H54 (cell line): Measurements from ENCODE around the gene RSPH1.
A peak's percentile ranks its signal among the peaks of the same experiment; 100 is the strongest.

Source experiments
- DNase-seq: peaks from one replicate; pipeline ENCODE4 v3.0.0; 2011; ENCODE audit warnings: low spot score, mixed read lengths; ENCODE audit not compliant: insufficient read length
- FAIRE-seq: peaks from 3 replicates; lab custom pipeline; 2011; peaks lifted over from hg19 to GRCh38; lab: Jason Lieb, UNC
- POLR2A ChIP-seq: IDR thresholded peaks from 2 replicates; pipeline ENCODE4 v1.6.1; 2011; ENCODE audit warnings: low read depth, mild to moderate bottlenecking, low read length

The RSPH1 gene

DNA sequence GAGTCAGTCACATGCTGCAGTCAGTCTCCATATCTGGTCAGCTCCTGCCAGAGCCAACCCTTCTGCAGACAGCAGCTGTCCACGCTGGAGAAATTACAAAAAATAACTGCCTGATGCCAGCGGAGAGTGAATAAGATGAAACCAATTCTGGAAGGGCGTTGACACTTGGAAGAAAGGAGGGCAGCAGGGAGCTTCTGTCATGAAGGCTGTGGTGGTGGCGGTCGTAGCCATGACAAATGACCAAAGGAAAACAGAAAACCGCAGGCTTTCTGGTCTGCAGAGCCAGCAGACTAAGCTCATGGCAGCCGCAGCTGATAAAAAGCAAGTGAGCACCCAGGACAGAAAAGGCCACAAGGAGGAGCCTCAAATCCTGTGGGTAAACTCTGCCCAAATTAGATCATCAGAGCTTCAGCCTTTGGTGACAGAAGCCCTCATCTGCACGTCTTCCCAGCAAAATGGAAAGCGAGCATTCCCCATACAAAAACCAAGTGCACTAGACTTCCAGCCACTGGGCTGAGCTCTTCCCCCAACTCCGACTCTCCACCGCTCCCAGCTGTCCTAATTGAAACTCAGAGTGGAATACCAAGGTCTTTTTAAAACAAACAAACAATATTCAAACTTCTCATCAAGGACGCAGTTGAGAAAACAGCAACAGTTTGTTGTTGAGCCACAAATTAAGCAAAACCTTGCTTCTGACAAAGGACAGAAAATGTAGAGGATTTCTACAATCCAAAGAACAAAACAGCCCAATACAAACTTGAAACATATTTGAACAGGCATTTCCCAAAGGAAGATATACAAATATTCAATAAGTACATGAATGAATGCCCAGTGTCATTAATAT is 28.7 kb downstream of the RSPH1 start:
- DNase-seq: peak; percentile 42
- FAIRE-seq: no peak
- no peak for TF ChIP-seq POLR2A

DNA sequence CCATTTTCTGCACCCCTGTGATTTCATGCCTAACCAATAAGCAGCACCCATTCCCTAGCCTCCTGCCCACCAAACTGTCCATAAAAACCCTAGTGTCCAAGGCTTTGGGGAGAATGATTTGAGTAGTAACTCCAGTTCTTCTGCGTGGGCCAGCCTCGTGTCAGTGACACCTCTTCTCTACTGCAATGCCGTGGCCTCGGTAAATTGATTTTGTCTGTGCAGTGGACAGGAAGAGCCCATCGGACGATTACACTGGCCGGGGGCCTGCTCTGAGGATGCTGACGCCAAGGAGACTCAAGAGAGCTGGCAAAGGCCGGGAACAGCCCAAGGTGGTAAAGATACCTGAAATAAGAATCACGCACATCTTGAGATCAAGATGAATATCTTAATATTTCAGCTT is 29.3 kb downstream of the RSPH1 start:
- no peak for DNase-seq
- FAIRE-seq: no peak
- TF ChIP-seq POLR2A: no peak

DNA sequence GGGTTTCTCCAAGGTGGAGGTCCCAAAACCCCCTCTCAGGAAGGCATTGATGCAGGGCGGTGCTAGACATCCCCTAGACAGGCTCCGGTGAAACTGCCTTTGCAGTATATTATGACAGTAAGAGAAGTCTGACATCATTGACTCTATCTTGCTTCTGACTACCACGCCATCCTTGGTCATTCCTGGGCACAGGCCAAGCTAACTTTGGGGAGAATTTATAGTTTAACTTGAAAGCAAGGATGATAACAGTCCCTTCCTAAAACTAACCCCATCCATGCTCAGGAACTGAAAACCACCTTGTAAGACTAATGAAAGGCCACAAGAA is 30.3 kb downstream of the RSPH1 start:
- FAIRE-seq (no peak), DNase-seq (no peak)
- TF ChIP-seq POLR2A: no peak

DNA sequence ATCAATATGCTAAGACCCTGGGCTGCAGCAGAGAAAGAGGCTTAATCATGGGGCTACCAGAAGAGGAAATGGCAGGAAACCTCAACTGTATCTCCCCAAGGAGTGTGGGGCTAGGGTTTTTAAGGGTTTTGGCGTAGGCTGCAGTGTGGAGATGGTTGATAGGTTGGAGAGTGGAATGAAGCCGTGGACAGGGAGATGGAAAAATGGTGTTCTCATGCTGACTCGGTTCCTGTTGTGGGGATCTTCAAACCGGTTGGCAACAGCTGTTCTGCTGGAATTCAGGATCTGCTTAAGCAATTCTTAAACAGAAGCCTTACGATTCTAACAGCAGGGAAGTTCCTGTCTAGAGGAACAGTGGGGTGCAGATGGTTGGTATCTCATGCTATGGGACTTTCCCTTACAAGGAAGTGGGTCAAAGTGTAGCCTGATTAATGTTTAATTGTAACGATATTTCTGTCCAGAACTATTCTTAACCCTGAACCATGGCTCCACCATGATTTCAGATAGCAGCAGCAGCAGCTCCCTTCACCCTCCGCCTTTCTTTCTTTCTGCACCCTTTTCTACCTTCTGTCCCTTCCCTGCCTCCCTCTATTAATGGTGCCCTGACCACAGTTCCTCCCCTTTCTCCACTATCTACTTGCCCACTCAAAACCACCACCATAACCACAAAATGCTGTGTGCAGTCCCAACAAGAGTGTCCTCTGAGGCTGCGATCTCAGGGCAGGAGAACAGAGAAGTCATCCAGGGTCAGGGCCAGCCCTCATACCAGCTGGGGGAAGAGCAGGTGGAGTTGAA is 30.8 kb downstream of the RSPH1 start:
- no peak for TF ChIP-seq POLR2A
- FAIRE-seq (no peak), DNase-seq (no peak)

DNA sequence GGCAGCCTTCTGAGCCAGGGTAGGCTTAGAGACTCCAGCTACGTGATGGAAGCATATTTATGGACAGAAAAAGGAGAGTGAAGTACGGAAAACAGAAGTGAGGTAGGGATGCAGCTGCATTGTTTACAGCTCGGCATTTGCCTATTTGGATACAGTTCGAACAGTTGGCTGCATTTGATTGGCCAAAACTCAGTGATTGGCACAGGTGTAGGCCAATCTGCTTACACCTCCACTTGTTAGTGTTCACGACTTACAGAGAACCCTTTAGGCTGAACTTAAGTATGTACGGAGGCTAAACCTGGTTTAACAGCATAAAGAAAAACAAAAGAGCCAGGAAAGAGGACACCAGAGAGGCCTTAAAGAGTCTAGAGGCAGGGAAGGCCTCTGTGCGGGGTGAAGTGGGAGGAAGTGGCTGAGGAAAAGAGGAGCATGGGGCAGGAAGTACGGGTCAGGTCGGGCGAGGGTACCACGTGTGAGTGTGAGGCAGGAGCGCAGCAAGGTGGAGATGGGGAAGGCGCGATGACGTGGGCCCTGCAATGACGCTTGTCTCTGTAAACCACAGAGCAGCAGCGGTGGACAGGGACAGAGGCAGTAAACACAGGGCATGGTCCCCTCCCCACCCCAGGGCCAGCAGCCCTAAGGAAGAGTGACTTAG is 32.0 kb downstream of the RSPH1 start:
- FAIRE-seq (no peak), DNase-seq (no peak)

DNA sequence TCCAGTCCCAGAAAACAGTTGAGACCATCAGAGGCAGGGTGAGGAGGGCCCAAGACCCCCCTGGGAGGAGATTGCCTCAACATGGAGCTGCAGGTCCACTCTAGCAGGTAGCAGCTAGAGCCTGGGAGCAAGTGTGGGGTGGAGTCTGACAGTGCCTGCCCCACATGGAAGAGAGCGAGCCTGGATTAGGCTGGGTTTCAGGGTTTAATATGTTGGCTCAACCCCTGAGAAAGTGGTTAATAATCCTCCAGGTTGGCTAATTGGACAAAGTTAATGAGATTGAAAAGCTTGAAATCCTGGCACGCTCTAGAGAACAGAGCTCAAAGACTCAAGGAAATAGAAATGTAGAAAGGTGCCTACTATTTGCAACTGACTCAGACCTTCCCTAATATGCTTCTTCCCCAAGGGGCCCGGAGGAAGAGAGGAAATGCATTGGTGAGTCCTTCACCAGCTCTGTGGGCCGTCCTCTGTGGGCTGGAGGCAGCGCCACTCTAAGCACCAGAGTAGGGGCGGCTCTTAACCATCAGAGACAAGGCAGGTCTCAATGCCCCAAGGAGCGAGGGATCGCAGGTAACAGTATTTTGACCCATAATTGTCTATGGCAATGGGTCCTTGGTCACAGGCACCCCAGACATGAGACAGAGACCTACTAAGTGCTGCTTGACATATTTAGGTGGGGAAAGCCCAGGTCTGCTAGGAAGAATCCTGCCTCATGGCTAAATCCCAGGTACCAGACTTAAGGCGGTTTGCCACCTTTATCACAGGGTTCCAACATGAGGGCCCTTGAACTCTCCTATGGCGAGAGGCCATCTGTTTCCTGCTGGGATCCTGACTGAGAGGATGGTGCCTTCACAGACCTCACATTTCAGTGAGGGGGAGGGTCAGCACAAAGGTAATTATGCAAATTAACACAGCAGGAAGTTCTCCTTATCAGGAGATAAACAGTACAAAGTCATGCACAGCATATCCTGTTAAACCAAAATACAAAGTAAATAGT is 33.8 kb downstream of the RSPH1 start:
- FAIRE-seq (no peak), DNase-seq (no peak)
- TF ChIP-seq POLR2A: no peak

More for the DNA sequence above, 32.0 kb downstream of the RSPH1 start:
- no peak for TF ChIP-seq POLR2A

DNA sequence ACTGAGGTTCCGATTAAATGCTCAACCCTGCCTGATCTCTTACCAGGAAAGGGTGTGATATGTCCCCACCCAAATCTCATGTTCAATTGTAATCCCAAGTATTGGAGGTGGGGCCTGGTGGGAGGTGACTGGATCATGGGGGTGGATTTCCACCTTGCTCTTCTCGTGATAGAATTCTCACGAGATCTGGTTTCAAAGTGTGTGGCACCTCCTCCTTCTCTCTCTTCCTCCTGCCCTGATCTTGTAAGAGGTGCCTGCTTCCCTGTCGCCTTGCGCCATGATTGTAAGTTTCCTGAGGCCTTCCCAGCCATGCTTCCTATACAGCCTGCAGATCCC is 34.9 kb downstream of the RSPH1 start:
- DNase-seq: no peak
- FAIRE-seq: no peak
- no peak for TF ChIP-seq POLR2A

DNA sequence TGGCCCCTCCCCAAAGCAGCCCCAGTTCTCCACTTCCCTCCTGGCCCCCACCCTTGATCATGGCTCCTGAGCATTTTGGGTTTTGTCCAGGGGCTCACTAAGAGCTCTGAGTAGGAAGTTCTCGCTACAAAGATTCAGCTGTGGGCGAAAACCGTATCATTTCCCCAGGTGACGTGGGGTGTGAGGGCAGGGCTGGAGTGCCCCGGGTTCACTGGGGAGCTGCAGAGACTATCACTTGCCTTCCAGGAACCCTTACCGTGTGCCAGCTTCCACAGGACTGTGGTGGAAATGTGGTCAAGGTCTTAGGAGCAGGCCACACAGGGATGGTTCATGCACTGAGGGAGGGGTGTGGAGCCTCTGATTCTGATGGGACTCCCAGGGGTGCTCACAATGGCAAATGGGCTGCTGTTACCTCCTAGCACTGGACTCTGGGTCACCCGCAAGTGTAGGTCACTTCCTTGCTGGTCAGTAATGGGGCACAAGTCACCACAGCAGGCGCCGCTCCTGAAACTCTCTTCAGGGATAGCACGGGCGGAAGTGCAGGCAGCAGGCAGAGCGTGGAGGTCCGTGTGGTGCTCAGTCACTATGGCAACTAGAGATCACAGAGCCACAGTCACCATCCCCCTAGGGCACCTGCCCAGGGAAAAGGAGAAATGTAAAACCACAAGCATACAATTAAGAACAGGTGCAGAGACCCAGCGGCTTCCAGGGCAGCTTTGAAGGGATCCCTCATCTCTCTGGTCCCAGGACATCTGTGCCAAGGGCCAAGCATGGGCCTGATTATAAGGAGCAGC is 35.4 kb downstream of the RSPH1 start:
- no peak for FAIRE-seq
- no peak for DNase-seq
- TF ChIP-seq POLR2A: no peak

DNA sequence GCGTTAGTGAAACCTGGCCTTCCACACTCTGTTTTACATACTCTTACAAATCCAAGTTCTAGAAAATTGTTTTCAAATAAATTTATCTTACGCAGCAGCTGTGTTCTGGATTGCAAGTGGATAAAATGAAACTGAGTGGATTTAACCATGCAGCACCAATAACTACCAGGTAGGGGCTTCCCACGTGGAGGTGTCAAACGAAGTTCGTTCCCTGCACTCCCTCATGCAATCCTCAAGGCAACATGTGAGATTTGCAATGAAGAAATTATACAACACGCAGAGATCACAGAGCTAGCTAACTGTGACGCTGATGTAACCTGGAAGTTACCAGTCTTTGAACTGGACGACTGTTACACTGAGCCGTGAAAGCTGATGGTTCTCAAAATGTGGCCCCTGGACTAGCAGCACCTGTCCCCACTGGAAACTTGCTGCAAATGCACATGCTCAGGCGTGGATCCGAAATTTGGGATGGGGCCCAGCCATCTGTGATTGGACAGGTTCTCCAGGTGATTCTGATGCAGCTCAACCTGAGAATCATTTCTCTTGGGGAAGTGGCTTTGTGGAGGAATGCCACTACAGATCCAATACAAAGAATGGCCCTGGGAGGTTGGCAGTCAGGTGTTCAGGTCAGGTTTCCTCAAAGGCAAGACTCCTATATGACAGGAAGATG is 36.3 kb downstream of the RSPH1 start:
- no peak for TF ChIP-seq POLR2A
- no peak for FAIRE-seq
- no peak for DNase-seq

DNA sequence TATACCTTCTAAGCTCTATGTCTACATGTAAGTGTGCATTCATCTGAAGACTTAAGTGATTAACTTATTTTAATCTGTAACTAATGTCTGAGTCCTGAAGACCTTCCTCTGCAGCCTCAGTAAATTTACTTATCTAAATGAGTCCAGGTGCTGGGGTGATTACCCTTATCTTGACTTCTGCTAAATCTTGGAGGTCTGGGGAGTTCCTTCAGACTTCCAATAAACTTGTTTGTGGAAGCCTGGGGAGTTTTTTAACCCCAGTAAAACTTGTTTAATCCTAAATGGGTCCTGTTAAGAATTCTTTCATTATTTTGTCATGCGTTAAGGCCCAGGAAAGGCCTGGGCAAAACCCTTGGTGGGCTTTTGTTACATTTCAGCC is 37.0 kb downstream of the RSPH1 start:
- FAIRE-seq: no peak
- no peak for TF ChIP-seq POLR2A
- DNase-seq: no peak

DNA sequence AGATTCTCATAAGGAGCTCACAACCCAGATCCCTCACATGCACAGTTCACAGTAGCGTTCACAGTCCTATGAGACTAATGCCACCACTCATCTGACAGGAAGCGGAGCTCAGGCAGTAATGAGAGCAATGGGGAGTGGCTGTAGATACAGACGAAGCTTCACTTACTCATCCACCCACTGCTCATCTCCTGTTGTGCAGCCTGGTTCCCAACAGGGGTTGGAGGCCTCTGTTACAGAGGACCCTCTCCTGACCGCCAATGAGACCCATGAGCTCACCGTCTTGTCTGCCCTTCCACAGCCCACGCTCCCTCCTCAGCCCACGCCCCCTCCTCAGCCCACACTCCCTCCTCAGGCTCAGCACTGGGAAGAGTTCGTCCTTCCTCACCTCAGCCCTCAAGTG is 39.6 kb downstream of the RSPH1 start:
- TF ChIP-seq POLR2A: no peak
- DNase-seq (no peak), FAIRE-seq (no peak)

DNA sequence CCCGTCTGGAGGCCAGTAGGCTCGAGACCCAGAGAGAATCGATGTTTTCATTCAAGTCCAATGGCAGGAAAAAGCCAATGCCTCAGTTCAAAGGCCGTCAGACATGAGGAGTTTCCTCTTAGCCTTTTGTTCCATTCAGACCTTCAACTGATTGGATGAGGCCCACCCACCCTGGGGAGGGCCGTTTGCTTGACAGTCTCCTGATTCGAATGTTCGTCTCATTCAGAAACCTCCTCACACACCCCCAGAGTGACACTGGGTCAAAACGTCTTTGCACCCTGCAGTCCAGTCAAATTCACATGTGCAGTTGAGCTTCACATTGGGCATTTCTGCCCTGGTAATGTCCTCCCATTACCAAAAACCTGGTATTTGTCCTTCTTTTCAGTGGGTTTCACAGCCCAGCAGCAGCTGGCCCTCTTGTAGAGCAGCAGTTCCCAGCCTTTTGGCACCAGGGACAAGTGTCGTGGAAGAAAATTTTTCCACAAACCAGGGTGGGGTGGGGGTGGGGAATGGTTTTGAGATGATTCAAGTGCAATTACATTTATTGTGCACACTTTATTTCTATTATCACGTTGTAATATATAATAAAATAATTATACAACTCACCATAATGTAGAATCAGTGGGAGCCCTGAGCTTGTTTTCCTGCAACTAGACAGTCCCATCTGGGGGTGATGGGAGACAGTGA is 40.1 kb downstream of the RSPH1 start:
- FAIRE-seq (no peak), DNase-seq (no peak)
- TF ChIP-seq POLR2A: no peak
